HG03575 (cell line): ENCODE data around the gene COL6A2.
"Not testable (repeated sequence)": the region's sequence is repeated elsewhere in the genome, so short reads cannot be mapped to it uniquely, and the experiment has no call there.

Source experiments
- ATAC-seq: cut with Tn5 transposase; IDR thresholded peaks from one replicate; pipeline ENCODE4 v1.9.1; 2021; ENCODE audit not compliant: unreplicated experiment, insufficient number of reproducible peaks, low FRiP score; ENCODE audit errors: extremely low read depth

COL6A2 gene

DNA sequence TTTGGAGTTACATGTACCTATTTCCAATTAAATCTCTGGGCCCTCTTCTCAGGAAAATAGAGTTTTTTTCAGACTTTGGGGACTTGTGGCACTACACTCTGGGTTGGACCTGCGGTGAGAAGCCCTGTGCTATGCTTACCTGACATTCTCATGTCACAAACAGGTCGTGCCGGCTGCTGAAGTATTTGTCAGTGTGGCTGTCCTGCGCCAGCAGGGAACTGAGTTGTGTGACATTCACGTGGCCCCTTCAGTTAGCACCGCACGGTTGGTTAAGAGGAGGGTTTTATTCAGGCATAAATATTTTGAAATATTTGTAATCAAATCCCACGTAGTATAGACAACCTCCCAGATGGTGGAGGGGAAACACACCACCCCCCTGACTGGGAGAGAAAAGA, 6.3 kb upstream of the COL6A2 start:
- ATAC-seq = no peak

GRCh38 chr21:46092026-46092764, 5.7 kb upstream of the COL6A2 start:
- ATAC-seq = no peak

GRCh38 chr21:46092811-46093667, 4.9 kb upstream of the COL6A2 start:
- no peak for ATAC-seq

DNA sequence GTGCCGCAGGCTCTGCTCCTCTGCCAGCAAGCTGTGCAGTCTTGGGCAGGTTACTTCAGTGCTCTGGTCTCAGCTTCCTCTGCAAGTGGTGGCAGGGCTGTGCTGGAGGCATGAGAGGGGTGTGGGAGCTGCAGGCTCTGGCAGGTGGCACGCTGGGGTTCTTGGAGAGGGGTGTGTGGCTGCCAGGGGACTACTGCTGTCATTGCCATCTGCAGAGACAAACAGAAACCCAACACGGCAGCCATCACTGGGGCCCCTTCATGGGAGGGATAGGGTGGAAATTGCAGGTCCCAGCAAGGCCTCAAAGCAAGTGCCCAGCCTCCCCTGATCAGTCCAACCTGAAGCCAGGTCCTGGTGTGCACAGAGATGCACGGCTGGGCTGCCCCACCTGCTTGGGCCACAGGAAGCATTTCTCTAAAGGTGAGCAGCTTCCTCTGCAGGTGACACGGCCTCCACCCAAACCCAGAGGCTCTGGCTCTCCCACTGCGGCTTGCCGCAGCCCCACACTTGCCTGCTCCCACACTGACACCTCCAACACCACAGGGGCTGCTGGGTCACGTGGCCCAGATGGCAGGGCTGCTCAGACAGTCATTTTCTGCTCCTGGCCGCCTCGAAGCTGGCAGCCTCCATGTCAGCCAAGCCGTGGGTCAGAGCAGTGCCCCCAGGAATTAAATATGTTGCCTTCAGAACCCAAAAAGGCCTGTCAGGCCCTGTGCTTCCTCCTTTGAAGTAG, 4.1 kb upstream of the COL6A2 start:
- ATAC-seq = no peak

DNA sequence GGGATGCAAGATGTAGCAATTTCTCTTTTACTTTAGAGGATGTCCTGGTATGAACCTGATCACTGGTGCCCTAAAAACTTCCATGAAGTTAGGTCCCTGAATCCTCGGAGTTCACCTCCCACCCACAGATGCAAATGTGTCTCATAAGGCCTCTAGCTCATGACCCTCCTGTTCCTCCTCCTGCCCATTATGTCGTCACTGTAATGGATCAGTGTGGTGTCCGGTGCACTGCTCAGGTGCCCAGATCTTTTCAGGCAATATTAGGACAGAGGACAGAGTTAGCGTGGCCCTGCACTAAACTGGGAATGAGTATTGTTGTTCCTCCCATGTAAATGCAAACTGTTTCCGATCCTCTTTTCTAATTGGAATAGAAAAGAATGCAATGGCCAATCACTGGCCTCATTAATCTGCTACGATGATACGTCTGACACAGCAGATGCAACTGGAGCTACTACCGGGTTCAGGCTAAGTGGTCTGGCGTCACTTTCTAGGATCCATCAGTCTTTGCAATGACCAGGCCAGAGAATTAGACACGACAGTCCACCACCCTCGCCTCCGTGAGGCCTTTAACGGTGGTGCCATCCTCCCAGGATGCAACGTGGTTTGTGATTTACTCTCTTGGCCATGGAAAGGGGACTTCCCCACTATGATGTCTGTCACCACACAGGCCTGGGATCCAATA, 3.4 kb upstream of the COL6A2 start:
- ATAC-seq = no peak

DNA sequence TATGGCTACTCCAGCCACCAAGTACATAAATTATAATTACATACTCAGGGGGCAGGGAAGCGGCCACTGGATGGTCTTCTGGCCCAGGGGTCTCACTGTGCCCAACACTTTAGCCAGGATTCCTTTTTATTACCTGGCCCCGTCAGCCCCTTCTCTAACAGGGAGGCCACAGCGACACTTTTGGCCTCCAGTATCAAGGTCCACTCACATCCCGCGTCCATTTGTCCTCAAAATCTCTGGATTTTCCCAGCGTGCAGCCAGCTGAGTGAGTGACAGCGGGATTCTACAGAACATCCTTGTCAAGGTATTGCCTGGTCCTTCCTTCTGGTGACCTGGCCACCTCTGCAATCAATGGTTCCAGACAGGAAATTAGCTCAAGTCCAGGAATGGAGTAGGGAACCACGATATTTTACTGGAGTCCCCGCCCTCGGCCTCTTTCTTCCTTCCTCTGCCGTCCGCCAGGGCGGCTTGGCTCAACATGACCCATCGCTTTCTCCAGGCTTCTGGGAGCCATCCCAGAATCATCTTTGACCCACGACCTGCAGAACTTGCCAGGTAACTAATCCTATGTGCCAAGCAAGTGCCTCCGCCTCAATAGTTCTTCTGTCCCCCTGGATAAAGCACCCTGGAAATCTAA, 2.7 kb upstream of the COL6A2 start:
- ATAC-seq = no peak

GRCh38 chr21:46095814-46096595, 1.9 kb upstream of the COL6A2 start:
- no peak for ATAC-seq

DNA sequence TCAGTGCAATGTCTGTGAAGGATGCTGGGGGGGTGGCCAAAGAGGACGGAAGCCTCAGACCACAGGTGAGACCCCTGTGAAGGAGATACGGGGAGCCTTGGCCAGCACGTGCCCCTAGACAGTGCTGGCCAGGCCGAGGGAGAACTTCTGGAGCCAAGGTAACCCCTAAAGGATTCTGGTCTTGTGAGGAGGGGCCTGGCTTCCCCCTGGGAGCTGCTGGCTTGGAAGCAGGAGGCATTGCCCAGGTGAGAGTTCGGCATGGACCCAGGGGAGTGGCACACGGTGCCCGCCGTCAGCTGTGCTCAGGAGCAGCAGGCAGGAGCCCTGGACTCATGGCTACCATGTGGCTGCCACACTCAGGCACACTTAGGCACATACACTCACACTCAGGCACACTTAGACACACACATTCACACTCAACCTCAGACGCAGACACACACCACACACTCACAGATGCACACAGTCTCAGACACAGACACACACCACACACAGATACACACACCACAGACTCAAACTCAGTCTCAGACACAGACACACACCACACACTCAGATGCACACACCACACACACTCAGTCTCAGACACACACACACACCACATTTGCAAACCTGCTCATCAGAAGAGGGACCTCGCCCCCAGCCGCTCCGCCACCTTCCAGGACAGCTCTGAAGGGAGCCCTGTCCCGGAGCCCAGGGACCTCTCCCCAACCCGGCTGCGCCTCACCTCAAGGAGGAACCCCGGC, 1.1 kb upstream of the COL6A2 start:
- ATAC-seq = no peak

DNA sequence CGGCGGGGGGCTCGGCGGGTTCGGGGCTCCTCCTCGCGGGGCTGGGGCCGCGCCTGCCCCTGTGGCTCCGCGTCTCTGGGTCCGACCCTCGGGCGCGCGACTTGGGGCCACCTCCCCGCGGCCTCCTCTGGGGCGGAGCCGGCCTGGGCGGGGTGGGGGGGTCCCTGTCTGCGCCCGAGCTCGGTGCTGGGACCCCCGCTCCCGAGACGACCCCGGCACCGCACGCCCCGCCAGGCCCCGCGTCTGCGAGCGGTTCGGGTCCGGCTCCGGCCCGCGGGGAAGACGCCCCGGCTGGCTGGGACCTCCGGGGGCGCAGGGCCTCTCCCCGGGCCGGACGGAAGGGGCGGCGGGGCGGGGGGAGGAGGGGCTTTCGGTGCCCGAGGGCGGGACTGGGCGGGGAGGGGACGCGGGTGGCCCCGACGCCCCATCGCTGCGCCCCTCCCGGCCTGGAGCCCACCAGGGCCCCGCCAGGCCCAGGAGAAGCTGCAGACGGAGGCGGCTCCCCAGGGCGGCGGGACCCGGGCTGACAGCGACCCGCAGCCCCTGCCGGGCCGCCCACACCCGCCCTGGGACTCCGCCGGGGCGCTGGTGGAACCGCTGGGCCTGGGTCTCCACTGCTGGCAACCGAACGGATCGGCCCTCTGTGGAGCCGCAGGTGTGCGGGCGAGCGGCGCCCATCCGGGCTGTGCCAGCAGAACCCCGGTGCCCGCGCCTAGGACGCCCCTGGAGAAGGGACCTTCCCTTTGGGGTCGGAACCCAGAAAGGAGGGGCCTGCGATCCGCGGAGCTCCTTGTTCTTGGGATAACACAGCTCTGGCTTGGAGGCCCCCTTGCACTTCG, 610 bp downstream of the COL6A2 start:
- no peak for ATAC-seq

DNA sequence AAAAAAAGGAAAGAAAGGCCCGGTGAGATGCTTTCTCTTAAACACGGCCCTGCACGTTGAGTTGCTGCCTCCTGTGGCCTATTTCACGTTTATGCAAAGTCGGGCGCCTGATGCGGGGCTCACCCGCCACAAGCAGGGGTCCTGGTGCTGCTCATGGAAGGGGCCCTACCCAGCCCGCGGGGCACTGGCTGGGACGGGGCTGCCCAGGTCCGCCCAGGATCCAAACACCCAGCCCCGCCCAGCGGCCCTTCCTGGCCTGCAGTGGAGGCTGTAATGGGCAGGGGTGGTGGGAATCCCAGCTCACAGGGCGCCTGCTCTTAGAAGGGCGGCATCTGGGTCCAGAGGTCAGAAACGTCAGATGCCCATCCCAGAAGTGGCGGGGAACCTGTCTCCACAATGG, 1.6 kb downstream of the COL6A2 start:
- no peak for ATAC-seq

DNA sequence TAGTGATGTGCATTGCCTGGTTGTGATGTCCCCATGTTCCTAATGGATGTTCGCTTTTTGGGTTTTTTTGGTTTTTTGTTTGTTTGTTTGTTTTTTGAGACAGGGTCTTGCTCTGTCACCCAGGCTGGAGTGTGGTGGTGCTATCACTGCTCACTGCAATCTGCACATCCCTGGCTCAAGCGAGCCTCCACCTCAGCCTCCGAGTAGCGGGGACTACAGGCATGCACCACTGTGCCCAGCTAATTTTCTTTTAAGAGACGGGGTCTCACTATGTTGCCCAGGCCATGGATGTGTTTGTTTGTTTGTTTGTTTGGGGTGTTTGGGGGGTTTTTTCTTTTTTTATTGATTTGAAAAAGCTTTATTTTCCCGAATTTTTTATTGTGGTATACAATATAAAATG, 2.1 kb downstream of the COL6A2 start:
- no peak for ATAC-seq

GRCh38 chr21:46100426-46100825, 2.5 kb downstream of the COL6A2 start:
- no peak for ATAC-seq

GRCh38 chr21:46100906-46101305, 3.0 kb downstream of the COL6A2 start:
- no peak for ATAC-seq

GRCh38 chr21:46104104-46104503, 6.2 kb downstream of the COL6A2 start:
- no peak for ATAC-seq

DNA sequence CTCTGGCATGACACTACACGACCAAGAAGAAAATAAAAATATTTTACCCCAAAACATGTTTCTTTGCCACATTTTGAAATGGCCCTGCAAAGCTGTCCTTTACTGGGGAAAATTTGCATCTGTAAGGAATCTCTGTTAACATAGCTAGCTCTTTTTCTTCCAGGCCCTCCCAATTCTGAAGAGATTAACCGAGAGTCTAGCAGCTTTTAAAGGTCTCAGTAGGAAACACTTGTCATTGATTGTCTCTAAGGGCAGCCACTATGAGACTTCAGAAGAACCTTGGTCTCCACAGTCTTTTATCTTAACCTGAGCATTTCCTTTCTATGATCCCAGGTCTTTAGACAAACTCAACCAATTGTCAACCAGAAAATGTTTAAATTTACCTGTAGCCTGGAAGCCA, 9.5 kb downstream of the COL6A2 start:
- not testable (repeated sequence) for ATAC-seq

DNA sequence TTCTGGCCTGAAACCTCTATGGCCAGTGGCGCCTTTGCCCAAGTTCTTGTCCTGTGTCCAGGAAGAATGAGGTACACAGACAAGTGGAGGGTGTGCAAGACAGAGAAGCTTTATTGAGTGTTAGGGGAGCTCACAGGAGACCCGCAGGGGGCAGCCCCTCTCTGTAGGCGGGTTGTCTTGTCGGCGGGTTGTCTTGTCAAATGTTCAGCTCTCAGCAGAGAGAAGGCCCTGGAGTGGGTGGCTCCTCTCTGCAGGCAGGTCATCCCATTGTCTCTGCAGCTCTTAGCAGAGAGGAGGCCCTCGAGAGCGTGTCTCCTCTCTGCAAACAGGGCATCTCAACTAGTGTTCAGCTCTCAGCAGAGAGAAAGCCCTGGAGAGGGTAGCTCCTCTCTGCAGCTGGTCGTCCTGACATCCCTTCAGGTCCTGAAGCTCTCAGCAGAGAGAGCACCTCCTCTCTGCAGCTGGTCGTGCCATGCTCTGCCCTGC, 11.0 kb downstream of the COL6A2 start:
- no peak for ATAC-seq
